PC-3 (cell line): ENCODE data around the gene C20orf173. TPM values are rescaled to one million over a fixed set of nuclear protein-coding genes. Genes with fewer than 3 reads are reported as not detected.

Source experiments
- ATAC-seq: fragments of 200-7000 bp; cut with Tn5 transposase; 2 replicates; pipeline ENCODE4 v1.9.1; 2020; ENCODE audit warnings: mild to moderate bottlenecking, moderate library complexity
- BruUV-seq: library from RNA; stranded (reverse); fragments of 400-500 nt; replicated peaks from 2 replicates; lab custom pipeline; 2021; lab: Mats Ljungman, UMichigan
- CTCF ChIA-PET: fragments of 300-600 bp; sonication (Branson Sonifier 250); formaldehyde crosslinking; loops from one replicate; lab custom pipeline; 2022; ENCODE audit warnings: antibody characterized with exemption; lab: Charles Lee
- POLR2A ChIA-PET: fragments of 300-600 bp; sonication (Branson Sonifier 250); formaldehyde crosslinking; loops from one replicate; lab custom pipeline; 2022; ENCODE audit warnings: antibody characterized with exemption; ENCODE audit not compliant: unreplicated experiment; lab: Charles Lee
- DNase-seq: peaks from one replicate; pipeline ENCODE4 v3.0.0-alpha.2; 2015
- H2AFZ ChIP-seq: fragments of 300-600 bp; sonication (generic); 2 replicates; pipeline ENCODE4 v1.6.0; 2016; ENCODE audit warnings: antibody characterized with exemption, low read length
- H3F3A ChIP-seq: fragments of 300-600 bp; sonication (generic); one replicate; pipeline ENCODE4 v1.6.0; 2017; ENCODE audit warnings: antibody characterized with exemption, low read length, control low read depth, mild to moderate bottlenecking; ENCODE audit not compliant: unreplicated experiment
- H3K27ac ChIP-seq: fragments of 300-600 bp; sonication (generic); 2 replicates; pipeline ENCODE4 v1.5.1; 2016; ENCODE audit warnings: mild to moderate bottlenecking, low read length
- H3K27me3 ChIP-seq: fragments of 300-600 bp; sonication (generic); 2 replicates; pipeline ENCODE4 v1.6.1; 2016; ENCODE audit warnings: low read length, mixed read lengths
- H3K36me3 ChIP-seq: fragments of 300-600 bp; sonication (generic); 2 replicates; pipeline ENCODE4 v1.6.1; 2016; ENCODE audit warnings: low read depth, mixed run types, low read length, mixed read lengths
- H3K4me1 ChIP-seq: fragments of 300-600 bp; sonication (generic); 2 replicates; pipeline ENCODE4 v1.5.1; 2016; ENCODE audit warnings: low read length; ENCODE audit not compliant: insufficient read depth
- H3K4me2 ChIP-seq: fragments of 300-600 bp; sonication (generic); 2 replicates; pipeline ENCODE4 v1.6.0; 2016; ENCODE audit warnings: low read length
- H3K4me3 ChIP-seq: fragments of 300-600 bp; sonication (generic); 2 replicates; pipeline ENCODE4 v1.5.1; 2016; ENCODE audit warnings: mild to moderate bottlenecking, low read length, mixed read lengths
- H3K79me2 ChIP-seq: fragments of 300-600 bp; sonication (generic); 2 replicates; pipeline ENCODE4 v1.6.1; 2017; ENCODE audit warnings: low read length, mixed read lengths
- H3K9ac ChIP-seq: fragments of 300-600 bp; sonication (generic); 2 replicates; pipeline ENCODE4 v1.6.0; 2016; ENCODE audit warnings: mild to moderate bottlenecking, low read length
- H3K9me2 ChIP-seq: fragments of 300-600 bp; sonication (generic); replicated peaks from 2 replicates; pipeline ENCODE4 v1.6.1; 2016; ENCODE audit warnings: mixed run types, low read length, mixed read lengths
- H3K9me3 ChIP-seq: fragments of 300-600 bp; sonication (generic); 2 replicates; pipeline ENCODE4 v1.6.1; 2016; ENCODE audit warnings: low read length, mixed read lengths
- H4K20me1 ChIP-seq: fragments of 300-600 bp; sonication (generic); 2 replicates; pipeline ENCODE4 v1.6.1; 2016; ENCODE audit warnings: low read length, mixed read lengths
- EZH2 ChIP-seq: fragments of 300-600 bp; sonication (generic); IDR thresholded peaks from one replicate; pipeline ENCODE4 v1.6.1; 2017; ENCODE audit warnings: antibody characterized with exemption, mild to moderate bottlenecking, low read length; ENCODE audit not compliant: unreplicated experiment
- EZH2phosphoT487 ChIP-seq: fragments of 300-600 bp; sonication (generic); IDR thresholded peaks from 2 replicates; pipeline ENCODE4 v1.6.1; 2018; ENCODE audit warnings: mild to moderate bottlenecking, antibody characterized with exemption, low read length, borderline replicate concordance
- intact Hi-C: fragments of 100-400 bp; cut with micrococcal nuclease; formaldehyde crosslinking; loops from 2 replicates; pipeline ENCODE4 v1.9.0; 2023
- total RNA-seq: library from RNA; depleted of rRNA; stranded (reverse); fragments of >200 nt; gene quantifications from 2 replicates; pipeline ENCODE4 v1.2.3, GENCODE V29; 2014
- TF ChIP-seq, protein P1 (sequence below): fragments of 300-600 bp; sonication (generic); conservative IDR thresholded peaks from 2 replicates; pipeline ENCODE4 v1.5.1; 2017; ENCODE audit warnings: antibody characterized with exemption, low read depth, mild to moderate bottlenecking, low read length

C20orf173 gene
- total RNA-seq, 1 experiment from 2014 or later = not detected

DNA sequence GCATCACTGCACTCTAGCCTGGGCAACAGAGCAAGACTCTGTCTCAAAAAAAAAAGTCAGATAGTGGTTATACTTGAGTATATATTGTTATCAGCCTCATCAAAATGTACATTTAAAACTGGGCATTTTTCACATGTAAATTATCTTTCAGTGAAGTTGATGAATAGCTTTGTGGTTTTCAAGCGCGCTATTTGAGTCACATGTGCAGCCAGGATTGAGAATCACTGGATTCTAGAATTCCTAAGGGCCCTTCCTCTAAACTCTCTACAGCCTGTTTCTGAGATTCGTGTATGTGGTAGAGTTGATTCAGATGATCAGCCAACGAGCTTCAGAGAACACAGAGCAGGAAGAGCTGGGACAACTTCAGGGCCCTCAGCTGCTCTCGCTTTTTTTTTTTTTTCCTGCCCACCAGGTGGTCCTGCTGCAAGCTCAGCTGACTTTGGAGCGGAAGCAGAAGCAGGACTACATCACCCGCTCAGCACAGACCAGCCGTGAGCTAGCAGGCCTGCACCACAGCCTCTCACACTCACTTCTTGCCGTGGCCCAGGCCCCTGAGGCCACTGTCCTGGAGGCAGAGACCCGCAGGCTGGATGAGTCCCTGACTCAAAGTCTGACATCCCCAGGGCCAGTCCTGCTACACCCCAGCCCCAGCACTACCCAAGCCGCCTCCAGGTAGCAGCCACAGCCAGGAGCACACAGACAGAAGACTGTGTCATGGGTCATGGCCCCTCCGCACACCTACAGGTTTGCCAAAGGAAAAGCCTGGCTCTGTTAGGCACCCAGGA is 18.3 kb downstream of the C20orf173 start:
- Histone ChIP-seq H3K4me1 (peaks cover 25% of the 10 kb centered on the region), H4K20me1 (no peaks in the 10 kb centered on the region), H3K27me3 (no peaks in the 10 kb centered on the region), H3K9me3 (no peaks in the 10 kb centered on the region), H3K9me2 (no peaks in the 10 kb centered on the region), H3F3A (no peaks in the 10 kb centered on the region), H3K9ac (no peak overlapping the region), H2AFZ (no peak overlapping the region), H3K36me3 (peaks cover 19% of the 10 kb centered on the region; the same call in 1 of the 2 replicates), H3K4me3 (no peak overlapping the region), H3K79me2 (no peaks in the 10 kb centered on the region), H3K4me2 (no peak overlapping the region), H3K27ac (no peak overlapping the region)
- CTCF ChIA-PET = interaction anchor here (0.6 to 0.7 kb wide), 3 partner anchors 17 to 228 kb away, joined by 3 to 8 read pairs (median 3); no protein-coding TSS in a partner anchor
- BruUV-seq = no TSS peak
- no peak for DNase-seq
- intact Hi-C loops = loop anchor here (10.0 kb wide), 1 partner anchor 154 kb away; the partner anchor contains the start of genes CPNE1 and RBM12
- POLR2A ChIA-PET = no interaction called here
- no peak for TF ChIP-seq EZH2
- TF ChIP-seq, protein P1, sequence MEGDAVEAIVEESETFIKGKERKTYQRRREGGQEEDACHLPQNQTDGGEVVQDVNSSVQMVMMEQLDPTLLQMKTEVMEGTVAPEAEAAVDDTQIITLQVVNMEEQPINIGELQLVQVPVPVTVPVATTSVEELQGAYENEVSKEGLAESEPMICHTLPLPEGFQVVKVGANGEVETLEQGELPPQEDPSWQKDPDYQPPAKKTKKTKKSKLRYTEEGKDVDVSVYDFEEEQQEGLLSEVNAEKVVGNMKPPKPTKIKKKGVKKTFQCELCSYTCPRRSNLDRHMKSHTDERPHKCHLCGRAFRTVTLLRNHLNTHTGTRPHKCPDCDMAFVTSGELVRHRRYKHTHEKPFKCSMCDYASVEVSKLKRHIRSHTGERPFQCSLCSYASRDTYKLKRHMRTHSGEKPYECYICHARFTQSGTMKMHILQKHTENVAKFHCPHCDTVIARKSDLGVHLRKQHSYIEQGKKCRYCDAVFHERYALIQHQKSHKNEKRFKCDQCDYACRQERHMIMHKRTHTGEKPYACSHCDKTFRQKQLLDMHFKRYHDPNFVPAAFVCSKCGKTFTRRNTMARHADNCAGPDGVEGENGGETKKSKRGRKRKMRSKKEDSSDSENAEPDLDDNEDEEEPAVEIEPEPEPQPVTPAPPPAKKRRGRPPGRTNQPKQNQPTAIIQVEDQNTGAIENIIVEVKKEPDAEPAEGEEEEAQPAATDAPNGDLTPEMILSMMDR = no peak
- TF ChIP-seq EZH2phosphoT487 = no peak
- no peak for ATAC-seq

DNA sequence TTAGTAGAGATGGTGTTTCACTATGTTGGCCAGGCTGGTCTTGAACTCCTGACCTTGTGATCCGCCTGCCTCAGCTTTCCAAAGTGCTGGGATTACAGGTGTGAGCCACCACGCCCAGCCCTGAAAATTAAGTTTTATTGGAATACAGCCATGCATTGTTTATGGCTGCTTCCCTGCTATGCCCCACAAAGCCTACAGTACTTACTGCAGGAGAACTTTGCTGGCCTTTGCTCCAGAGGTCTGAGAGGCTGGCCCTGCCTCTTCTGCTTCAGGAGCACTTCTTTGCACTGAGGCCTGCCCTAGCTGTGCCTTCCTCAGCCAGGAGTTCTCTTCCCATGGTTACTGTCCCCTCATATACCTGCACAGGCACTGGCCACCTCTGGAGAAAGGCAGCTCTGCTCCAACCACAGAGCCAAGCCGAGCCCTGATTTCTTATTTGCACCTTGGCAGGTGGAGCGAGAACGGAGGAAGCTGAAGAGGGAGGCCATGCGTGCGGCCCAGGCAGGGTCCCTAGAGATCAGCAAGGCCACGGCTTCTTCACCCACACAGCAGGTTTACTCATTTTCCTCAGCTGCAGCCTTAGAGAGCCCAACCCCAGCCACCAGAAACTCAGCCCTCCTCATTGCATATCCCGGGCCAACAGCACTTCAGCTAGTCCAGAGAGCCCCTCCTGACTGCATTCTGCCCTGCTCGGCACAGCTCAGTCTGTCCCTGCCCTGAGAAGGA is 20.8 kb downstream of the C20orf173 start:
- H3K9me3 ChIP-seq = no peaks in the 10 kb centered on the region
- DNase-seq = no peak
- H4K20me1 ChIP-seq = no peaks in the 10 kb centered on the region
- H3K36me3 ChIP-seq = peaks cover 26% of the 10 kb centered on the region; the same call in 1 of the 2 replicates
- ATAC-seq = no peak
- ChIA-PET POLR2A (no interaction called here), CTCF (no interaction called here)
- no peak overlapping the region for H3K4me3 ChIP-seq
- H3F3A ChIP-seq = no peaks in the 10 kb centered on the region
- no peak overlapping the region for H2AFZ ChIP-seq
- H3K9ac ChIP-seq = no peak overlapping the region
- H3K27me3 ChIP-seq = no peaks in the 10 kb centered on the region
- no TSS peak for BruUV-seq
- H3K79me2 ChIP-seq = no peaks in the 10 kb centered on the region
- intact Hi-C loops = no loop called here
- H3K27ac ChIP-seq = no peak overlapping the region
- peaks cover 17% of the 10 kb centered on the region; the same call in 1 of the 2 replicates for H3K4me1 ChIP-seq
- TF ChIP-seq EZH2phosphoT487 (no peak), EZH2 (no peak)
- TF ChIP-seq, protein P1 = no peak
- H3K4me2 ChIP-seq = no peak overlapping the region
- no peaks in the 10 kb centered on the region for H3K9me2 ChIP-seq
